HEK293 (cell line): Measurements from ENCODE around the gene SYNPR.

Experiments used
- CTCF ChIA-PET: fragments of 350-600 bp; formaldehyde crosslinking; extraction: SDS; loops from one replicate; lab custom pipeline; 2021; ENCODE audit warnings: antibody characterized with exemption; lab: Yijun Ruan, JAX
- POLR2A ChIA-PET: fragments of 300-600 bp; formaldehyde crosslinking; extraction: SDS; loops from one replicate; lab custom pipeline; 2020; ENCODE audit warnings: antibody characterized with exemption, inconsistent platforms; lab: Yijun Ruan, JAX
- H3K27ac ChIP-seq: fragments of 200-500 bp; sonication (Bioruptor generic); 2 replicates; pipeline ENCODE4 v1.5.1; 2014; ENCODE audit warnings: low read depth, low read length, control low read depth, inconsistent platforms; ENCODE audit errors: extremely low read depth
- H3K36me3 ChIP-seq, 2 experiments: fragments of 200-500 bp in 1 of 2; sonication (Bioruptor generic) in 1 of 2; 1 replicate in 1 of 2; 2 replicates in 1 of 2; pipeline ENCODE4 v1.5.1; 2014 to 2017; ENCODE audit warnings: inconsistent platforms in 2 of 2, low read length in 2 of 2; ENCODE audit not compliant: control insufficient read depth in 2 of 2, insufficient read depth in 1 of 2
- H3K4me1 ChIP-seq: fragments of 200-500 bp; sonication (Bioruptor generic); 2 replicates; pipeline ENCODE4 v1.5.1; 2014; ENCODE audit warnings: mild to moderate bottlenecking, low read length, inconsistent platforms; ENCODE audit not compliant: control insufficient read depth, insufficient read depth
- H3K4me3 ChIP-seq: 2 replicates; pipeline ENCODE4 v1.5.1; 2011; ENCODE audit warnings: low read depth, mild to moderate bottlenecking, control low read depth, low read length, moderate library complexity
- H3K9me3 ChIP-seq: fragments of 200-500 bp; sonication (Bioruptor generic); 2 replicates; pipeline ENCODE4 v1.5.1; 2014; ENCODE audit warnings: low read depth, low read length, inconsistent platforms; ENCODE audit not compliant: control insufficient read depth, insufficient read depth
- KLF16 ChIP-seq: fragments of 450-650 bp; formaldehyde crosslinking; IDR thresholded peaks from 2 replicates; pipeline ENCODE4 v1.5.1; 2017; ENCODE audit warnings: missing biosample characterization, missing genetic modification characterization
- OSR2 ChIP-seq: fragments of 450-650 bp; formaldehyde crosslinking; IDR thresholded peaks from 2 replicates; pipeline ENCODE4 v1.5.1; 2016; ENCODE audit warnings: missing biosample characterization, missing genetic modification characterization
- OVOL3 ChIP-seq: fragments of 450-650 bp; formaldehyde crosslinking; IDR thresholded peaks from 2 replicates; pipeline ENCODE4 v1.5.1; 2016; ENCODE audit warnings: missing biosample characterization, missing genetic modification characterization
- PBX3 ChIP-seq: sonication (generic); formaldehyde crosslinking; IDR thresholded peaks from 2 replicates; pipeline ENCODE4 v1.8.1; 2022; ENCODE audit warnings: mild to moderate bottlenecking, moderate library complexity, missing genetic modification reagents
- PRDM1 ChIP-seq: fragments of 450-650 bp; formaldehyde crosslinking; IDR thresholded peaks from 2 replicates; pipeline ENCODE4; 2016; ENCODE audit warnings: missing biosample characterization, missing genetic modification characterization
- SETDB1 ChIP-seq: IDR thresholded peaks from one replicate; pipeline ENCODE4 v1.6.1; 2017; ENCODE audit warnings: mild to moderate bottlenecking, low read length, moderate library complexity, mixed read lengths; ENCODE audit not compliant: insufficient read length
- SP2 ChIP-seq: fragments of 450-650 bp; formaldehyde crosslinking; IDR thresholded peaks from 2 replicates; pipeline ENCODE4 v1.5.1; 2016; ENCODE audit warnings: missing biosample characterization, missing genetic modification characterization
- ZBTB17 ChIP-seq: fragments of 450-650 bp; formaldehyde crosslinking; IDR thresholded peaks from 2 replicates; pipeline ENCODE4 v1.5.1; 2016; ENCODE audit warnings: missing biosample characterization, missing genetic modification characterization
- ZBTB21 ChIP-seq: fragments of 450-650 bp; formaldehyde crosslinking; IDR thresholded peaks from 2 replicates; pipeline ENCODE4 v1.5.1; 2017; ENCODE audit warnings: missing biosample characterization, missing genetic modification characterization
- ZBTB7A ChIP-seq: fragments of 450-650 bp; formaldehyde crosslinking; IDR thresholded peaks from 2 replicates; pipeline ENCODE4 v1.5.1; 2016; ENCODE audit warnings: low read depth, missing biosample characterization, missing genetic modification characterization
- ZNF148 ChIP-seq: fragments of 450-650 bp; formaldehyde crosslinking; IDR thresholded peaks from 2 replicates; pipeline ENCODE4 v1.5.0; 2017; ENCODE audit warnings: missing biosample characterization, missing genetic modification characterization, borderline replicate concordance
- ZNF157 ChIP-seq: fragments of 450-650 bp; formaldehyde crosslinking; IDR thresholded peaks from 2 replicates; pipeline ENCODE4 v1.5.1; 2016; ENCODE audit warnings: missing biosample characterization, missing genetic modification characterization
- ZNF239 ChIP-seq: fragments of 450-650 bp; formaldehyde crosslinking; IDR thresholded peaks from 2 replicates; pipeline ENCODE4 v1.5.1; 2016; ENCODE audit warnings: missing biosample characterization, missing genetic modification characterization
- ZNF280C ChIP-seq: fragments of 450-650 bp; formaldehyde crosslinking; IDR thresholded peaks from 2 replicates; pipeline ENCODE4 v1.5.1; 2016; ENCODE audit warnings: missing biosample characterization, missing genetic modification characterization
- ZNF302 ChIP-seq: fragments of 450-650 bp; formaldehyde crosslinking; IDR thresholded peaks from 2 replicates; pipeline ENCODE4 v1.5.1; 2016; ENCODE audit warnings: missing biosample characterization, missing genetic modification characterization, low read depth
- ZNF335 ChIP-seq: fragments of 450-650 bp; formaldehyde crosslinking; conservative IDR thresholded peaks from 2 replicates; pipeline ENCODE4 v1.5.1; 2016; ENCODE audit warnings: missing biosample characterization, missing genetic modification characterization
- ZNF341 ChIP-seq: fragments of 450-650 bp; formaldehyde crosslinking; IDR thresholded peaks from 2 replicates; pipeline ENCODE4; 2016; ENCODE audit warnings: low read depth, missing biosample characterization, missing genetic modification characterization
- ZNF362 ChIP-seq: fragments of 450-650 bp; formaldehyde crosslinking; IDR thresholded peaks from 2 replicates; pipeline ENCODE4 v1.5.1; 2016; ENCODE audit warnings: missing biosample characterization, missing genetic modification characterization
- ZNF37A ChIP-seq: fragments of 450-650 bp; IDR thresholded peaks from 2 replicates; pipeline ENCODE4 v1.5.1; 2018; ENCODE audit warnings: missing biosample characterization, missing genetic modification characterization
- ZNF433 ChIP-seq: fragments of 450-650 bp; formaldehyde crosslinking; IDR thresholded peaks from 2 replicates; pipeline ENCODE4 v1.5.1; 2016; ENCODE audit warnings: missing biosample characterization, missing genetic modification characterization, low read depth
- ZNF449 ChIP-seq: fragments of 450-650 bp; formaldehyde crosslinking; IDR thresholded peaks from 2 replicates; pipeline ENCODE4 v1.5.1; 2017; ENCODE audit warnings: missing biosample characterization, mild to moderate bottlenecking, missing genetic modification characterization, moderate library complexity
- ZNF48 ChIP-seq: fragments of 450-650 bp; formaldehyde crosslinking; IDR thresholded peaks from 2 replicates; pipeline ENCODE4 v1.5.1; 2016; ENCODE audit warnings: missing biosample characterization, missing genetic modification characterization
- ZNF560 ChIP-seq: fragments of 450-650 bp; formaldehyde crosslinking; IDR thresholded peaks from 2 replicates; pipeline ENCODE4 v1.5.1; 2017; ENCODE audit warnings: missing biosample characterization, missing genetic modification characterization, borderline replicate concordance
- ZNF561 ChIP-seq: fragments of 450-650 bp; IDR thresholded peaks from 2 replicates; pipeline ENCODE4 v1.5.1; 2018; ENCODE audit warnings: missing biosample characterization, missing genetic modification characterization, borderline replicate concordance
- ZNF585B ChIP-seq: fragments of 450-650 bp; formaldehyde crosslinking; IDR thresholded peaks from 2 replicates; pipeline ENCODE4 v1.5.1; 2016; ENCODE audit warnings: missing biosample characterization, missing genetic modification characterization
- ZNF621 ChIP-seq: fragments of 450-650 bp; formaldehyde crosslinking; IDR thresholded peaks from 2 replicates; pipeline ENCODE4 v1.5.1; 2017; ENCODE audit warnings: missing biosample characterization, missing genetic modification characterization
- ZNF670 ChIP-seq: fragments of 450-650 bp; formaldehyde crosslinking; IDR thresholded peaks from 2 replicates; pipeline ENCODE4 v1.5.1; 2016; ENCODE audit warnings: missing biosample characterization, missing genetic modification characterization, low read depth
- ZSCAN18 ChIP-seq: fragments of 450-650 bp; formaldehyde crosslinking; IDR thresholded peaks from 2 replicates; pipeline ENCODE4 v1.5.1; 2016; ENCODE audit warnings: missing biosample characterization, missing genetic modification characterization
- ZSCAN4 ChIP-seq: fragments of 450-650 bp; formaldehyde crosslinking; IDR thresholded peaks from 2 replicates; pipeline ENCODE4 v1.5.1; 2017; ENCODE audit warnings: missing biosample characterization, missing genetic modification characterization

The SYNPR gene

GRCh38 chr3:63597019-63597418 is 318.9 kb downstream of the SYNPR start (continued):
- no peak for TF ChIP-seq ZNF362 (tag by site-specific recombination)
- TF ChIP-seq ZBTB17: no peak
- no peak for TF ChIP-seq ZNF670 (tag by site-specific recombination)
- TF ChIP-seq ZSCAN4 (tag by site-specific recombination): no peak
- no peak for TF ChIP-seq ZNF239 (tag by site-specific recombination)

GRCh38 chr3:63607716-63608115 is 329.6 kb downstream of the SYNPR start:
- POLR2A ChIA-PET: no interaction called here

GRCh38 chr3:63609408-63609807 is 331.3 kb downstream of the SYNPR start:
- Histone ChIP-seq H3K27ac (no peak overlapping the region), H3K36me3 (no peaks in the 10 kb centered on the region), H3K4me3 (no peak overlapping the region), H3K4me1 (no peaks in the 10 kb centered on the region), H3K9me3 (no peaks in the 10 kb centered on the region)
- CTCF ChIA-PET: no interaction called here
- POLR2A ChIA-PET: no interaction called here
- TF ChIP-seq PRDM1 (tag by site-specific recombination): no peak
- TF ChIP-seq ZBTB7A (tag by site-specific recombination): no peak
- TF ChIP-seq ZNF335: no peak
- TF ChIP-seq ZNF280C (tag by site-specific recombination): no peak
- TF ChIP-seq ZNF449: no peak
- no peak for TF ChIP-seq OVOL3 (tag by site-specific recombination)
- no peak for TF ChIP-seq ZNF148

More at GRCh38 chr3:63607716-63608115, 329.6 kb downstream of the SYNPR start:
- no peaks in the 10 kb centered on the region for H3K9me3 ChIP-seq
- no peak for TF ChIP-seq OSR2 (tag by site-specific recombination)
- no peak for TF ChIP-seq ZNF585B (tag by site-specific recombination)
- TF ChIP-seq ZNF341: no peak
- TF ChIP-seq ZNF48 (tag by site-specific recombination): no peak
- no peak for TF ChIP-seq KLF16 (tag by site-specific recombination)
- TF ChIP-seq ZNF433 (tag by site-specific recombination): no peak
- TF ChIP-seq ZNF37A: no peak
- no peak for TF ChIP-seq PRDM1 (tag by site-specific recombination)
- TF ChIP-seq ZBTB21: no peak
- TF ChIP-seq ZSCAN18 (tag by site-specific recombination): no peak
- no peak for TF ChIP-seq SETDB1
- no peak for TF ChIP-seq ZNF560
- no peak for TF ChIP-seq ZNF302 (tag by site-specific recombination)
- TF ChIP-seq ZNF157: no peak
- no peak for TF ChIP-seq SP2 (tag by site-specific recombination)
- no peak for TF ChIP-seq PBX3 (CRISPR knock-in tag)
- no peak for TF ChIP-seq ZNF621 (tag by site-specific recombination)
- no peak for TF ChIP-seq ZNF561 (tag by site-specific recombination)
- TF ChIP-seq, all 188 proteins: peak for 0
- Histone ChIP-seq H3K4me3 (no peak overlapping the region), H3K4me1 (no peaks in the 10 kb centered on the region), H3K27ac (no peak overlapping the region), H3K36me3 (no peaks in the 10 kb centered on the region)
- CTCF ChIA-PET: no interaction called here
